Measurements from ENCODE around the gene BNC2.

- TF ChIP-seq, protein P1, sequence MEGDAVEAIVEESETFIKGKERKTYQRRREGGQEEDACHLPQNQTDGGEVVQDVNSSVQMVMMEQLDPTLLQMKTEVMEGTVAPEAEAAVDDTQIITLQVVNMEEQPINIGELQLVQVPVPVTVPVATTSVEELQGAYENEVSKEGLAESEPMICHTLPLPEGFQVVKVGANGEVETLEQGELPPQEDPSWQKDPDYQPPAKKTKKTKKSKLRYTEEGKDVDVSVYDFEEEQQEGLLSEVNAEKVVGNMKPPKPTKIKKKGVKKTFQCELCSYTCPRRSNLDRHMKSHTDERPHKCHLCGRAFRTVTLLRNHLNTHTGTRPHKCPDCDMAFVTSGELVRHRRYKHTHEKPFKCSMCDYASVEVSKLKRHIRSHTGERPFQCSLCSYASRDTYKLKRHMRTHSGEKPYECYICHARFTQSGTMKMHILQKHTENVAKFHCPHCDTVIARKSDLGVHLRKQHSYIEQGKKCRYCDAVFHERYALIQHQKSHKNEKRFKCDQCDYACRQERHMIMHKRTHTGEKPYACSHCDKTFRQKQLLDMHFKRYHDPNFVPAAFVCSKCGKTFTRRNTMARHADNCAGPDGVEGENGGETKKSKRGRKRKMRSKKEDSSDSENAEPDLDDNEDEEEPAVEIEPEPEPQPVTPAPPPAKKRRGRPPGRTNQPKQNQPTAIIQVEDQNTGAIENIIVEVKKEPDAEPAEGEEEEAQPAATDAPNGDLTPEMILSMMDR (conservative IDR thresholded peaks at IDR 0.05; ENCODE audit: low read length) = no peak
- no peak for TF ChIP-seq EZH2phosphoT487 (IDR thresholded peaks at IDR 0.05; ENCODE audit: borderline replicate concordance)
Measured at GRCh38 chr9:16801871-16802466, 68.5 kb downstream of the BNC2 start.

All from Loucy (cell line).